Small intestine (tissue), 16 donors: ENCODE results near the gene F3. TPM values are rescaled to one million over a fixed set of nuclear protein-coding genes. Genes with fewer than 3 reads are reported as not detected.

ENCODE experiments used
- DNase-seq, 2 donors: peaks; one replicate each; pipeline versions ENCODE4 v3.0.0 to v3.0.0-alpha.2; 2013
- FAIRE-seq: peaks from 2 replicates; lab custom pipeline; 2012; peaks lifted over from hg19 to GRCh38; lab: Jason Lieb, UNC
- H3K27ac ChIP-seq, 3 donors: one replicate each; pipeline ENCODE4 v1.5.1; 2013; ENCODE audit warnings: low read length in 2 of 3, mild to moderate bottlenecking in 2 of 3, control low read depth in 1 of 3, inconsistent platforms in 1 of 3, low read depth in 1 of 3, moderate library complexity in 1 of 3
- H3K27me3 ChIP-seq, 3 donors: one replicate each; pipeline ENCODE4 v1.6.1; 2013; ENCODE audit warnings: low read length in 3 of 3, inconsistent platforms in 1 of 3; ENCODE audit not compliant: control insufficient read depth in 3 of 3, insufficient read depth in 3 of 3
- H3K36me3 ChIP-seq, 3 donors: one replicate each; pipeline ENCODE4 v1.6.1; 2013; ENCODE audit warnings: low read length in 3 of 3, inconsistent platforms in 1 of 3, low read depth in 1 of 3, mild to moderate bottlenecking in 1 of 3, moderate library complexity in 1 of 3; ENCODE audit not compliant: control insufficient read depth in 3 of 3, insufficient read depth in 2 of 3
- H3K4me1 ChIP-seq, 3 donors: one replicate each; pipeline ENCODE4 v1.6.1; 2013; ENCODE audit warnings: low read length in 2 of 3, inconsistent platforms in 1 of 3, low read depth in 1 of 3, mild to moderate bottlenecking in 1 of 3, moderate library complexity in 1 of 3; ENCODE audit not compliant: control insufficient read depth in 3 of 3, insufficient read depth in 2 of 3
- H3K4me3 ChIP-seq, 3 donors: one replicate each; pipeline ENCODE4 v1.5.1; 2013; ENCODE audit warnings: low read length in 3 of 3, control low read depth in 1 of 3, inconsistent platforms in 1 of 3, low read depth in 1 of 3, mild to moderate bottlenecking in 1 of 3, moderate library complexity in 1 of 3
- H3K9me3 ChIP-seq, 2 donors: one replicate each; pipeline ENCODE4 v1.6.1; 2013; ENCODE audit warnings: low read depth in 1 of 2, low read length in 1 of 2; ENCODE audit not compliant: control insufficient read depth in 2 of 2, insufficient read depth in 1 of 2
- WGBS, 3 donors: extraction: QIAGEN DNeasy Blood & Tissue Kit; methylation state at CpG; one replicate each; pipeline ENCODE4 v1.1.7; 2013; 5-methylcytosine and 5-hydroxymethylcytosine counted together
- long read RNA-seq, 10 donors: transcript quantifications; one replicate each; lab custom pipeline, GENCODE V29; 2026
- polyA plus RNA-seq, 4 donors: library from polyadenylated mRNA; stranded (reverse) in 3 of 4; unstranded in 1 of 4; fragments of 200-250 nt in 3 of 4; fragments of 120-200 nt in 1 of 4; gene quantifications; one replicate each; pipeline versions ENCODE4 v1.2.1 to v1.2.3, GENCODE V29; 2013
- donor health status: healthy with polysubstance abuse.
- donor health status: control.
- donor health status: control.
- donor health status: Bipolar disorder and iron deficiency.
- donor health status: healthy.

F3 gene
- polyA plus RNA-seq = 10 to 100 TPM; 11.0 to 55.4 (median 18.6) TPM
- long read RNA-seq, donor 1 = 0 reads
- long read RNA-seq, donor 2, partial matches to known transcripts = 0 of 2 reads
- long read RNA-seq, donor 2, other reads (novel, unspliced or antisense) = 0 of 2 reads
- long read RNA-seq, donor 3, partial matches to known transcripts = 0 of 2 reads
- long read RNA-seq, donor 3, other reads (novel, unspliced or antisense) = 0 of 2 reads
- long read RNA-seq, donor 4 = 0 reads
- long read RNA-seq, donor 5, partial matches to known transcripts = 20 of 20 reads
- long read RNA-seq, donor 5, other reads (novel, unspliced or antisense) = 0 of 20 reads
- long read RNA-seq, donor 6, partial matches to known transcripts = 0 of 2 reads
- long read RNA-seq, donor 6, other reads (novel, unspliced or antisense) = 0 of 2 reads
- long read RNA-seq, donor 7 = 0 reads
- long read RNA-seq, donor 8 = 0 reads
- long read RNA-seq, donor 9, partial matches to known transcripts = 0 of 2 reads
- long read RNA-seq, donor 9, other reads (novel, unspliced or antisense) = 0 of 2 reads
- long read RNA-seq, donor 10, partial matches to known transcripts = 0 of 3 reads
- long read RNA-seq, donor 10, other reads (novel, unspliced or antisense) = 0 of 3 reads

DNA sequence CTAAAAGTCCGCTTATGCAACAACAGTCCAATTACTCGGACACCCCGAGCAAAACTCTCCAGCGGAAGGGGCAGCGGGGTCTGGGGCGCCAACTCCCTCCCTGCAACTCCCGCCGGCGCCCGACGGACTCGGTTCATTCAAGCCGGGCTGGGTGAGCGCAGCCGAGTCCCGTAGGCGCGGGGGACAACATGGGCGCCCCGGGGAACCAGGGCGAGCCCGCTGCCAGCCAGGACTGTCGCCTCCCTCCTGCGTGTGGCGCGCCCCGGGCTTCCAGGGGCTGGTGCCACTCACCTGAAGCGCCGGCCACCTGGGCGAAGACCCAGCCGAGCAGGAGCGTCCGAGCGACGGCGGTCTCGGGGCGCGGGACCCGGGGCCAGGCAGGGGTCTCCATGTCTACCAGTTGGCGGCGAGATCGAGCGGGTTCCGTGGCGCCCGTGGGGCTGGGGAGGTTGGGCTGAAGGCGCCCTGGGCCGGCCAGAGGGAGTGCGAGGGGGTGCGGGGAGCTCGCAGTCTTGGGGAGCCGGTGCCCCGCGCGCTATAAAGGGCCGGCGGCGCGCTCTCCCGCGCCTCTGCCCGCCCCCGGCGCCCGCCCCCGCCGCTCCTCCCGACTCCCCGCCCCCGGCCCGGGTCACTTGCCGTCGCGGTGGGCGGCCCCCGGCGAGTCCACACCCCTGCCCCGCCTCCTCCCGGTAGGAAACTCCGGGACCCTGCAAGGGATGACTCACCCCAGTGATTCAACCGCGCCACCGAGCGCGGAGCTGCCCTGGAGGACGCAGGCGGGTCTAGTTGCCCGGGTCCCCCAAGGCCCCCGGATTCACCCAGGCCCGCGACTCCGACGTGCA lies at the start of gene F3:
TSS of gene F3 (minus strand) at position 514 of the 842 bp plus-strand sequence. CDS start at position 391, 123 bp downstream.
- no peaks in the 10 kb centered on the region for H3K9me3 ChIP-seq
- no peaks in the 10 kb centered on the region for H3K27me3 ChIP-seq
- DNase-seq = peak; percentile 93 to 95
- peak within 1 kb of the TSS; percentile 78 to 92 (median 80) for H3K27ac ChIP-seq
- peaks cover 0 to 4% (median 3%) of the 10 kb centered on the region in 3 donors for H3K4me1 ChIP-seq
- H3K36me3 ChIP-seq = peaks cover 0 to 14% (median 0%) of the 10 kb centered on the region in 3 donors
- WGBS, 3 donors = 0 to 1% (median 1%) methylated on average over 63 to 94 of the region's 94 CpGs
- peak within 1 kb of the TSS; percentile 57 to 81 (median 64) for H3K4me3 ChIP-seq
- no peak for FAIRE-seq

GRCh38 chr1:94590203-94591137 lies 48.9 kb upstream of the F3 start:
- H3K9me3 ChIP-seq = no peaks in the 10 kb centered on the region
- no peaks in the 10 kb centered on the region for H3K36me3 ChIP-seq
- H3K27me3 ChIP-seq = peaks cover 0 to 2% (median 0%) of the 10 kb centered on the region in 3 donors
- peak overlapping the region in 1 of 3 donors; percentile 8 for H3K4me3 ChIP-seq
- DNase-seq (no peak), FAIRE-seq (no peak)
- 70 to 83% (median 76%) methylated on average over 7 of the region's 7 CpGs for WGBS, 3 donors
- H3K27ac ChIP-seq = peak overlapping the region in 1 of 3 donors; percentile 59
- peaks cover 0 to 7% (median 0%) of the 10 kb centered on the region in 3 donors for H3K4me1 ChIP-seq

- H3K9me3 ChIP-seq = no peaks in the 10 kb centered on the region
- WGBS, 3 donors = 86 to 93% (median 92%) methylated on average over 4 of the region's 4 CpGs
- H3K36me3 ChIP-seq = no peaks in the 10 kb centered on the region
- DNase-seq (no peak), FAIRE-seq (no peak)
- H3K27me3 ChIP-seq = peaks cover 0 to 2% (median 0%) of the 10 kb centered on the region in 3 donors
- H3K4me1 ChIP-seq = peaks cover 0 to 7% (median 0%) of the 10 kb centered on the region in 3 donors
- no peak overlapping the region for H3K4me3 ChIP-seq
- H3K27ac ChIP-seq = peak overlapping the region in 1 of 3 donors; percentile 59
Measured at GRCh38 chr1:94589728-94590127, 48.2 kb upstream of the F3 start.

DNA sequence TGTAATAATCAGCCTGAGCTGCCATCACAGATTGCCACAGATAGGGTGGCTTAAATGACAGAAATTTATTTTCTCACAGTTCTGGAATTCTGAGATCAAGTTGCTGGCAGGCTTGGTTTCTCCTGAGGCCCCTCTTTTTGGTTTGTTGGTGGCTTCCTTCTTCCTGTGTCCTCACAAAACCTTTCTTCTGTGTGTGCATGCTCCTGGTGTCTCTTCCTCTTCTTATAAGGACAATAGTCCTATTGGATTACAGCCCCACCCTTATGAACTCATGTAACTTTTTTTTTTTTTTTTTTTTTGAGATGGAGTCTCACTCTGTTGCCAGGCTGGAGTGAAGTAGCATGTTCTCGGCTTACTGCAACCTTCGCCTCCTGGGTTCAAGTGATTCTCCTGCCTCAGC lies 41.0 kb upstream of the F3 start:
- FAIRE-seq = no peak
- no peaks in the 10 kb centered on the region for H3K36me3 ChIP-seq
- H3K4me1 ChIP-seq = peaks cover 0 to 8% (median 0%) of the 10 kb centered on the region in 3 donors
- peak in 1 of 2 donors; percentile 29 for DNase-seq
- H3K27me3 ChIP-seq = no peaks in the 10 kb centered on the region
- peaks cover 0 to 4% of the 10 kb centered on the region in 2 donors for H3K9me3 ChIP-seq
- WGBS, 3 donors = 82 to 96% (median 86%) methylated on average over 2 of the region's 2 CpGs
- no peak overlapping the region for H3K4me3 ChIP-seq
- H3K27ac ChIP-seq = no peak overlapping the region

- H3K27ac ChIP-seq = no peak overlapping the region
- no peaks in the 10 kb centered on the region for H3K27me3 ChIP-seq
- H3K4me1 ChIP-seq = peaks cover 0 to 8% (median 0%) of the 10 kb centered on the region in 3 donors
- FAIRE-seq (no peak), DNase-seq (no peak)
- H3K4me3 ChIP-seq = no peak overlapping the region
- peaks cover 0 to 8% of the 10 kb centered on the region in 2 donors for H3K9me3 ChIP-seq
- H3K36me3 ChIP-seq = no peaks in the 10 kb centered on the region
- WGBS, 3 donors = 82 to 90% (median 84%) methylated on average over 10 of the region's 10 CpGs
Measured at GRCh38 chr1:94580367-94581115, 39.0 kb upstream of the F3 start.

DNA sequence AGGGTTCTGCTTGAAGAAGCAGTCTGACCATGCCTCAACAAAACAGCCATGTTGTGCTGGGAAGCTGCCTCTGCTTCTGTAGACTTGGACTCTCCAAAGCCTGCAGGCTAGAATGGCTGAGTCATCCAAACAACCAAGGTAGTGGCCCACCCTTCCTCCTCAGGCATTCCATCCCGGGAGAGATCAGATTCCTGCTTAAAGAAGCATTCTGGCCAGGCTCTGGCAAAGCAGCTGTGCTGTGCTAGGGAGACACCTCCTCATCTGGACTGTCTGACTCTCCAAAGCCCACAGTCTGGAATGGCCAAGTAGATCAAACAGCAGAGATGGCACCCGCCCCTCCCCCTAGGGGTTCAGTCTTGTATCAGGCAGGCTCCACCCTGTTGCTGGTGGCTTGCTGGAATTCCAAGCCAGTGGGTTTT lies 38.3 kb upstream of the F3 start:
- no peaks in the 10 kb centered on the region for H3K27me3 ChIP-seq
- no peaks in the 10 kb centered on the region for H3K36me3 ChIP-seq
- 62 to 70% (median 70%) methylated on average over 2 of the region's 2 CpGs for WGBS, 3 donors
- FAIRE-seq = no peak
- DNase-seq = peak in 1 of 2 donors; percentile 29
- H3K4me1 ChIP-seq = peaks cover 0 to 8% (median 0%) of the 10 kb centered on the region in 3 donors
- H3K27ac ChIP-seq = peak overlapping the region in 1 of 3 donors; percentile 50
- peaks cover 0 to 8% of the 10 kb centered on the region in 2 donors for H3K9me3 ChIP-seq
- H3K4me3 ChIP-seq = no peak overlapping the region

DNA sequence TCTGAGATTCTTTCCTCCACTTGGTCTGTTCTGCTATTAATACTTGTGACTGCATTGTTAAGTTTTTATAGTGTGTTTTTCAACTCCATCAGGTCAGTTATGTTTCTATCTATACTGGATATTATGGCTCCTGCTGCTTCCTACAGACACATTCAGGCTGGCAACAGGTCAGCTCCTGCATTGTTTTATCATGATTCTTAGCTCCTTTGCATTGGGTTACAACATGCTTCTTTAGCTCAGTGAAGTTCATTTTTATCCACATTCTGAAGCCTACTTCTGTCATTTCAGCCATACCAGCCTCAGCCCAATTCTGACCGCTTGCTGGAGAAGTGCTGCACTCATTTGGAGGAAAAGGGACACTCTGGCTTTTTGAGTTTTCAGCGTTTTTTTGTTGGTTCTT lies 37.3 kb upstream of the F3 start:
- no peaks in the 10 kb centered on the region for H3K27me3 ChIP-seq
- peaks cover 0 to 8% (median 0%) of the 10 kb centered on the region in 3 donors for H3K4me1 ChIP-seq
- peaks cover 0 to 8% of the 10 kb centered on the region in 2 donors for H3K9me3 ChIP-seq
- H3K4me3 ChIP-seq = no peak overlapping the region
- 65 to 76% (median 70%) methylated on average over 2 of the region's 2 CpGs for WGBS, 3 donors
- no peaks in the 10 kb centered on the region for H3K36me3 ChIP-seq
- no peak for DNase-seq
- FAIRE-seq = no peak
- H3K27ac ChIP-seq = no peak overlapping the region
